Endothelial cell of umbilical vein (primary cell): Measurements from ENCODE around the gene UBE2D2. TPM values are rescaled to one million over a fixed set of nuclear protein-coding genes. Genes with fewer than 3 reads are reported as not detected.
"Not testable (repeated sequence)": the region's sequence is repeated elsewhere in the genome, so short reads cannot be mapped to it uniquely, and the experiment has no call there.

Source experiments
- BruUV-seq: library from RNA; stranded (reverse); fragments of 400-500 nt; replicated peaks from 2 replicates; lab custom pipeline; 2021; lab: Mats Ljungman, UMichigan
- CTCF ChIA-PET: fragments of 300-600, 350-600 bp; sonication (Branson Sonifier 250); formaldehyde crosslinking; loops from one replicate; lab custom pipeline; 2021; ENCODE audit warnings: antibody characterized with exemption, inconsistent platforms; lab: Charles Lee
- POLR2A ChIA-PET: fragments of 300-600, 350-600 bp; sonication (Branson Sonifier 250); formaldehyde crosslinking; loops from one replicate; lab custom pipeline; 2021; ENCODE audit warnings: antibody characterized with exemption, inconsistent platforms; lab: Charles Lee
- DNase-seq: peaks from one replicate; pipeline ENCODE4 v3.0.0-alpha.2; 2011; ENCODE audit warnings: low read depth, low spot score
- FAIRE-seq: peaks from 2 replicates; lab custom pipeline; 2011; peaks lifted over from hg19 to GRCh38; lab: Jason Lieb, UNC
- H2AFZ ChIP-seq: 2 replicates; pipeline ENCODE4 v1.6.0; 2012; ENCODE audit warnings: low read depth, low read length, control low read depth, inconsistent platforms
- H3K27ac ChIP-seq: 2 replicates; pipeline ENCODE4 v1.5.1; 2011; ENCODE audit warnings: low read depth, mild to moderate bottlenecking, control low read depth, low read length, moderate library complexity; ENCODE audit not compliant: insufficient read depth
- H3K27me3 ChIP-seq, 2 experiments: 2 replicates each; pipeline versions ENCODE4 v1.6.0 to v1.6.1; 2011; ENCODE audit warnings: low read length in 2 of 2, mixed read lengths in 1 of 2; ENCODE audit not compliant: control insufficient read depth in 2 of 2, insufficient read depth in 2 of 2
- H3K36me3 ChIP-seq, 2 experiments: 2 replicates in 1 of 2; 3 replicates in 1 of 2; pipeline ENCODE4 v1.5.1; 2011; ENCODE audit warnings: low read length in 2 of 2, mild to moderate bottlenecking in 1 of 2, moderate library complexity in 1 of 2; ENCODE audit not compliant: control insufficient read depth in 2 of 2, insufficient read depth in 2 of 2; ENCODE audit errors: extremely low read depth in 1 of 2
- H3K4me1 ChIP-seq: 3 replicates; pipeline ENCODE4 v1.5.1; 2011; ENCODE audit warnings: mild to moderate bottlenecking, low read length; ENCODE audit not compliant: control insufficient read depth, insufficient read depth; ENCODE audit errors: extremely low read depth
- H3K4me2 ChIP-seq: 2 replicates; pipeline ENCODE4 v1.6.1; 2011; ENCODE audit warnings: low read length, control low read depth, mixed read lengths; ENCODE audit not compliant: insufficient read depth
- H3K4me3 ChIP-seq, 3 experiments: fragments of 200-600 bp in 1 of 3; sonication (generic), shearing (Covaris generic) in 1 of 3; replicated peaks in 1 of 3; 2 replicates each; pipeline ENCODE4 v1.5.1; 2011 to 2016; ENCODE audit warnings: control low read depth in 3 of 3, low read length in 3 of 3, mild to moderate bottlenecking in 2 of 3, inconsistent platforms in 1 of 3, low read depth in 1 of 3, moderate library complexity in 1 of 3; ENCODE audit not compliant: insufficient read depth in 1 of 3
- H3K79me2 ChIP-seq: 2 replicates; pipeline ENCODE4 v1.6.0; 2012; ENCODE audit warnings: low read length, inconsistent platforms; ENCODE audit not compliant: control insufficient read depth, insufficient read depth
- H3K9ac ChIP-seq: replicated peaks from 2 replicates; pipeline ENCODE3; 2011; ENCODE audit warnings: low read length, control low read depth; ENCODE audit not compliant: insufficient read depth; ENCODE audit errors: extremely low read depth
- H3K9me1 ChIP-seq: replicated peaks from 3 replicates; pipeline ENCODE4 v1.6.0; 2011; ENCODE audit warnings: mild to moderate bottlenecking, low read length; ENCODE audit not compliant: control insufficient read depth, insufficient read depth; ENCODE audit errors: extremely low read depth
- H3K9me3 ChIP-seq: replicated peaks from 2 replicates; pipeline ENCODE4 v1.5.1; 2012; ENCODE audit warnings: low read length, inconsistent platforms; ENCODE audit not compliant: control insufficient read depth, insufficient read depth
- H4K20me1 ChIP-seq: replicated peaks from 2 replicates; pipeline ENCODE3; 2011; ENCODE audit warnings: mild to moderate bottlenecking, low read length; ENCODE audit not compliant: control insufficient read depth, insufficient read depth; ENCODE audit errors: extremely low read depth
- POLR2AphosphoS5 ChIP-seq: IDR thresholded peaks from 2 replicates; pipeline ENCODE4 v1.6.1; 2012; ENCODE audit warnings: low read depth, mild to moderate bottlenecking, control low read depth, low read length, moderate library complexity; ENCODE audit not compliant: insufficient read depth
- dilution Hi-C: fragments of 300-500 bp; cut with MboI; formaldehyde crosslinking; loops from one replicate; pipeline ENCODE4 v1.15.0; 2019; ENCODE audit warnings: low sequenced_read_pairs; ENCODE audit not compliant: extremely low pct_ligation_motif_present
- intact Hi-C: fragments of 100-400 bp; cut with micrococcal nuclease; formaldehyde crosslinking; loops from one replicate; pipeline ENCODE4 v1.10.0; 2022
- polyA plus RNA-seq, 4 experiments: library from polyadenylated mRNA; depleted of rRNA in 3 of 4; stranded (reverse) in 3 of 4; unstranded in 1 of 4; fragments of >200 nt; gene quantifications; 2 replicates each; pipeline versions ENCODE4 v1.2.1 to v1.2.3, GENCODE V29; 2011 to 2012; ENCODE audit warnings: missing spikeins in 1 of 4
- total RNA-seq: library from RNA; stranded (reverse); gene quantifications from 2 replicates; pipeline ENCODE4 v1.2.3, GENCODE V29; 2021
- TF ChIP-seq, protein P1 (sequence below), 2 donors: IDR thresholded peaks; 1 replicate in 1 of 2; 2 replicates in 1 of 2; pipeline ENCODE4 v1.5.1; 2011; ENCODE audit warnings: low read length in 2 of 2, mild to moderate bottlenecking in 2 of 2, moderate library complexity in 2 of 2, control low read depth in 1 of 2, inconsistent platforms in 1 of 2, low read depth in 1 of 2; ENCODE audit not compliant: insufficient read depth in 1 of 2; ENCODE audit errors: extremely low read depth in 1 of 2
- TF ChIP-seq, protein P2 (sequence below): IDR thresholded peaks from 2 replicates; pipeline ENCODE4 v1.6.1; 2011; ENCODE audit not compliant: insufficient read depth, insufficient read length

Gene UBE2D2
- total and polyA plus RNA-seq, 2 donors (not counting 3 experiments of a cell fraction or from before 2014, with no cell fraction given): 45.0 to 156 TPM

DNA sequence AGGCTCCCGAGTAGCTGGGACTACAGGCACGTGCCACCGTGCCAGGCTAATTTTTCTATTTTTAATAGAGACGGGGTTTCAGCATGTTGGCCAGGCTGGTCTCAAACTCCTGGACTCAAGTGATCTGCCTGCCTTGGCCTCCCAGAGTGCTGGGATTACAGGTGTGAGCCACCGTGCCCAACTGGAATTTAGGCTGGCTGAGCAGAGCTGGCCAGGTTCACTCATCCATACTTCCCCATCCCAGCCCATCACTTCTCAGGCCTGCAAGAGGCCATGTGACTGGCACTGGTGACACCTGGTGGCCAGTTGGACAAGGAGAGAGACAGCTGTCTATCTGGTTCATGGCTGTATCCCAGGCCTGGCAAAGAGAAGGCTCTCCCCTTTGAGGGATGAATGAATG is 47.7 kb upstream of the UBE2D2 start:
- H3K4me2 ChIP-seq, dilution Hi-C loops, BruUV-seq, H3K9me3 ChIP-seq, H3K4me3 ChIP-seq, H3K9ac ChIP-seq, H3K4me1 ChIP-seq, H3K27ac ChIP-seq, H3K27me3 ChIP-seq, H4K20me1 ChIP-seq, H2AFZ ChIP-seq, H3K79me2 ChIP-seq, H3K36me3 ChIP-seq, H3K9me1 ChIP-seq: not testable (repeated sequence)
- TF ChIP-seq POLR2AphosphoS5: peak; percentile 20
- TF ChIP-seq, protein P1, sequence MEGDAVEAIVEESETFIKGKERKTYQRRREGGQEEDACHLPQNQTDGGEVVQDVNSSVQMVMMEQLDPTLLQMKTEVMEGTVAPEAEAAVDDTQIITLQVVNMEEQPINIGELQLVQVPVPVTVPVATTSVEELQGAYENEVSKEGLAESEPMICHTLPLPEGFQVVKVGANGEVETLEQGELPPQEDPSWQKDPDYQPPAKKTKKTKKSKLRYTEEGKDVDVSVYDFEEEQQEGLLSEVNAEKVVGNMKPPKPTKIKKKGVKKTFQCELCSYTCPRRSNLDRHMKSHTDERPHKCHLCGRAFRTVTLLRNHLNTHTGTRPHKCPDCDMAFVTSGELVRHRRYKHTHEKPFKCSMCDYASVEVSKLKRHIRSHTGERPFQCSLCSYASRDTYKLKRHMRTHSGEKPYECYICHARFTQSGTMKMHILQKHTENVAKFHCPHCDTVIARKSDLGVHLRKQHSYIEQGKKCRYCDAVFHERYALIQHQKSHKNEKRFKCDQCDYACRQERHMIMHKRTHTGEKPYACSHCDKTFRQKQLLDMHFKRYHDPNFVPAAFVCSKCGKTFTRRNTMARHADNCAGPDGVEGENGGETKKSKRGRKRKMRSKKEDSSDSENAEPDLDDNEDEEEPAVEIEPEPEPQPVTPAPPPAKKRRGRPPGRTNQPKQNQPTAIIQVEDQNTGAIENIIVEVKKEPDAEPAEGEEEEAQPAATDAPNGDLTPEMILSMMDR (IDR thresholded peaks at IDR 0.05; ENCODE audit: extremely low read depth in 1 of 2, insufficient read depth in 1 of 2, low read depth in 1 of 2, low read length in 2 of 2): peak; percentile 74 to 79
- TF ChIP-seq, protein P2, sequence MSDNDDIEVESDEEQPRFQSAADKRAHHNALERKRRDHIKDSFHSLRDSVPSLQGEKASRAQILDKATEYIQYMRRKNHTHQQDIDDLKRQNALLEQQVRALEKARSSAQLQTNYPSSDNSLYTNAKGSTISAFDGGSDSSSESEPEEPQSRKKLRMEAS: peak; percentile 85
- FAIRE-seq (peak; percentile 98), DNase-seq (peak; percentile 75)
- intact Hi-C loops: loop anchor here (1.0 to 2.0 kb wide), 6 partner anchors 17 to 91 kb away; partner anchors contain the start of genes ECSCR and STING1
- ChIA-PET CTCF (interaction anchor here (0.6 to 4.9 kb wide), 35 partner anchors 8 to 121 kb away, joined by 3 to 191 read pairs (median 5); partner anchors contain the start of genes DNAJC18, ECSCR, STING1 and UBE2D2), POLR2A (interaction anchor here (0.8 to 1.7 kb wide), 4 partner anchors 51 to 91 kb away, joined by 3 to 7 read pairs (median 5); partner anchors contain the start of genes DNAJC18 and ECSCR)
